Transverse colon (tissue), 4 donors: Measurements from ENCODE around the gene SAXO1.

ENCODE experiments used
- POLR2AphosphoS5 ChIP-seq, 3 donors: sonication (generic); formaldehyde crosslinking; IDR thresholded peaks; one replicate each; pipeline ENCODE4 v1.6.1; 2016; ENCODE audit warnings: antibody characterized with exemption in 3 of 3
- TF ChIP-seq, protein P1 (sequence below), 5 experiments: fragments of 200-600 bp in 3 of 5; fragments of 450-650 bp in 2 of 5; sonication (generic) in 3 of 5; IDR thresholded peaks; 1 replicate in 2 of 5; 2 replicates in 3 of 5; pipeline ENCODE4 v1.5.1; 2016 to 2017; ENCODE audit warnings: antibody characterized with exemption in 5 of 5, inconsistent platforms in 3 of 5, mild to moderate bottlenecking in 2 of 5, moderate library complexity in 1 of 5

DNA sequence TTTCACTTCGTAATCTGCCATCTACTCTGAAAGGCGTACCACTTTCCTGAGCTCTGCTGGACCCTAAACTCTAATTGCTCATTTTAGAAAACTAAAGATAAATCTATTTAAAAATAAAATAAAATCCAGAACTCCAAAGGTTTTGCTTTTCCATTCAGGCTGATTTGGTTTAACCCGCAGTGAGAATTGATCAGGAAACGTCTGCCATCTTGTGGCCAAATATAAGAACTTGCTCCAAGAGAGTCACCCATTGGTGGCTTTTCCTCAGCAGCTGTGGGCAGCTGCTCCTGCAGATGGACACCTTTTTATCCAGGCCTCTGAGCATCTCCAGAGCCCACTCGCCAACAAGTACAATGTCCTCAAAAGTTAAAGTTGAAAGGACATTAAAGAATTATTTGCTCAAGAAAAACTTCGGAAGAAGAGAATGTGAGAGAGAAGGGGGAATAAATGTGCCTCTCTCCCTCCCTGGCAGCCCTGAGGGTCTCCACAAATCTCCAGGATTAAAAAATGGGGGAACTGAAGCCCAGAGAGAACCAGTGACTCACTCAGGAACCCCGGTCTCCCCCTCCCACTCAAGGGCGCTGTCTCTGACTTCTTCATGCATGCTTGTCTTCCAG lies 4.1 kb downstream of the SAXO1 start:
- TF ChIP-seq, protein P1, sequence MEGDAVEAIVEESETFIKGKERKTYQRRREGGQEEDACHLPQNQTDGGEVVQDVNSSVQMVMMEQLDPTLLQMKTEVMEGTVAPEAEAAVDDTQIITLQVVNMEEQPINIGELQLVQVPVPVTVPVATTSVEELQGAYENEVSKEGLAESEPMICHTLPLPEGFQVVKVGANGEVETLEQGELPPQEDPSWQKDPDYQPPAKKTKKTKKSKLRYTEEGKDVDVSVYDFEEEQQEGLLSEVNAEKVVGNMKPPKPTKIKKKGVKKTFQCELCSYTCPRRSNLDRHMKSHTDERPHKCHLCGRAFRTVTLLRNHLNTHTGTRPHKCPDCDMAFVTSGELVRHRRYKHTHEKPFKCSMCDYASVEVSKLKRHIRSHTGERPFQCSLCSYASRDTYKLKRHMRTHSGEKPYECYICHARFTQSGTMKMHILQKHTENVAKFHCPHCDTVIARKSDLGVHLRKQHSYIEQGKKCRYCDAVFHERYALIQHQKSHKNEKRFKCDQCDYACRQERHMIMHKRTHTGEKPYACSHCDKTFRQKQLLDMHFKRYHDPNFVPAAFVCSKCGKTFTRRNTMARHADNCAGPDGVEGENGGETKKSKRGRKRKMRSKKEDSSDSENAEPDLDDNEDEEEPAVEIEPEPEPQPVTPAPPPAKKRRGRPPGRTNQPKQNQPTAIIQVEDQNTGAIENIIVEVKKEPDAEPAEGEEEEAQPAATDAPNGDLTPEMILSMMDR (IDR thresholded peaks at IDR 0.05): peak; percentile 70 to 75 (median 72)
- no peak for TF ChIP-seq POLR2AphosphoS5 (IDR thresholded peaks at IDR 0.05)
